GM23338 (cell line): ENCODE results near the gene DTX1. TPM values are rescaled to one million over a fixed set of nuclear protein-coding genes. Genes with fewer than 3 reads are reported as not detected.

Experiments used
- ATAC-seq: fragments of 200-7000 bp; cut with Tn5 transposase; 3 replicates; pipeline ENCODE4 v1.9.1; 2020
- DNase-seq: peaks from one replicate; pipeline ENCODE4 v3.0.0-alpha.2; 2015; ENCODE audit warnings: low spot score
- H2AFZ ChIP-seq: fragments of 200-600 bp; sonication (generic); 2 replicates; pipeline ENCODE4 v1.8.0; 2016; ENCODE audit warnings: antibody characterized with exemption, mild to moderate bottlenecking, moderate library complexity
- H3F3A ChIP-seq: fragments of 200-600 bp; sonication (generic); replicated peaks from 2 replicates; pipeline ENCODE4 v1.8.0; 2017; ENCODE audit warnings: antibody characterized with exemption, mixed run types, low read depth
- H3K27ac ChIP-seq: fragments of 200-600 bp; sonication (generic); 2 replicates; pipeline ENCODE4 v1.6.1; 2016; ENCODE audit warnings: low read depth
- H3K27me3 ChIP-seq: fragments of 200-600 bp; sonication (generic); 2 replicates; pipeline ENCODE4 v1.8.0; 2016; ENCODE audit warnings: mild to moderate bottlenecking, mixed run types, moderate library complexity; ENCODE audit not compliant: insufficient read depth
- H3K36me3 ChIP-seq: fragments of 200-600 bp; sonication (generic); 2 replicates; pipeline ENCODE4 v1.8.0; 2016; ENCODE audit warnings: mild to moderate bottlenecking; ENCODE audit not compliant: insufficient read depth
- H3K4me1 ChIP-seq: fragments of 200-600 bp; sonication (generic); 2 replicates; pipeline ENCODE4 v1.8.0; 2016; ENCODE audit warnings: mild to moderate bottlenecking, moderate library complexity; ENCODE audit not compliant: insufficient read depth
- H3K4me2 ChIP-seq: fragments of 200-600 bp; sonication (generic); 2 replicates; pipeline ENCODE4 v1.7.1; 2017; ENCODE audit warnings: mixed run types
- H3K4me3 ChIP-seq: fragments of 200-600 bp; sonication (generic); 2 replicates; pipeline ENCODE4 v1.6.1; 2016; ENCODE audit warnings: mixed run types
- H3K79me2 ChIP-seq: fragments of 200-600 bp; sonication (generic); replicated peaks from 2 replicates; pipeline ENCODE4 v1.8.0; 2017; ENCODE audit warnings: mild to moderate bottlenecking; ENCODE audit not compliant: insufficient read depth
- H3K9me2 ChIP-seq: fragments of 200-600 bp; sonication (generic); 2 replicates; pipeline ENCODE4 v1.8.0; 2017; ENCODE audit not compliant: insufficient read depth
- H4K20me1 ChIP-seq: fragments of 200-600 bp; sonication (generic); replicated peaks from 2 replicates; pipeline ENCODE4 v1.8.0; 2017; ENCODE audit warnings: mild to moderate bottlenecking; ENCODE audit not compliant: insufficient read depth
- H3K27ac Mint-ChIP-seq: 2 replicates; pipeline ENCODE4 v1.8.0; 2020; ENCODE audit warnings: inconsistent platforms, mild to moderate bottlenecking, moderate library complexity, mixed read lengths
- H3K27me3 Mint-ChIP-seq: 3 replicates; pipeline ENCODE4 v1.8.0; 2022; ENCODE audit warnings: low read depth, mild to moderate bottlenecking, moderate library complexity, mixed read lengths, inconsistent platforms; ENCODE audit not compliant: insufficient read depth, poor library complexity
- H3K36me3 Mint-ChIP-seq: 3 replicates; pipeline ENCODE4 v1.8.0; 2021; ENCODE audit warnings: low read depth, mild to moderate bottlenecking, inconsistent platforms, moderate library complexity, mixed read lengths
- H3K4me1 Mint-ChIP-seq: 3 replicates; pipeline ENCODE4 v1.8.0; 2020; ENCODE audit warnings: mild to moderate bottlenecking, inconsistent platforms, mixed read lengths
- H3K4me3 Mint-ChIP-seq: 3 replicates; pipeline ENCODE4 v1.8.0; 2021; ENCODE audit warnings: moderate library complexity, mild to moderate bottlenecking, inconsistent platforms, mixed read lengths
- H3K9me3 Mint-ChIP-seq: 3 replicates; pipeline ENCODE4 v1.8.0; 2020; ENCODE audit warnings: moderate library complexity, mild to moderate bottlenecking, inconsistent platforms, mixed read lengths
- CREB1 ChIP-seq: fragments of 250-450 bp; sonication (Bioruptor Pico); IDR thresholded peaks from 2 replicates; pipeline ENCODE4 v1.5.0; 2020; ENCODE audit warnings: low read depth, mild to moderate bottlenecking, moderate library complexity
- EZH2 ChIP-seq: fragments of 200-600 bp; sonication (generic); IDR thresholded peaks from one replicate; pipeline ENCODE4 v1.8.0; 2017; ENCODE audit warnings: antibody characterized with exemption, mild to moderate bottlenecking, low read depth; ENCODE audit not compliant: unreplicated experiment
- JUNB ChIP-seq: IDR thresholded peaks from one replicate; pipeline ENCODE4 v1.6.1; 2016; ENCODE audit warnings: antibody characterized with exemption; ENCODE audit not compliant: unreplicated experiment
- NANOG ChIP-seq: IDR thresholded peaks from 2 replicates; pipeline ENCODE4 v1.6.1; 2016; ENCODE audit warnings: antibody characterized with exemption, borderline replicate concordance
- POLR2AphosphoS5 ChIP-seq: IDR thresholded peaks from 2 replicates; pipeline ENCODE4 v1.6.1; 2016; ENCODE audit warnings: antibody characterized with exemption, low read depth
- STAT1 ChIP-seq: IDR thresholded peaks from one replicate; pipeline ENCODE4 v1.6.1; 2016; ENCODE audit warnings: antibody characterized with exemption; ENCODE audit not compliant: unreplicated experiment
- ZNF114 ChIP-seq: fragments of 250-450 bp; sonication (Bioruptor Pico); IDR thresholded peaks from 2 replicates; pipeline ENCODE4 v1.5.0; 2020; ENCODE audit warnings: mild to moderate bottlenecking, moderate library complexity
- ZNF331 ChIP-seq: fragments of 250-450 bp; sonication (Bioruptor Pico); IDR thresholded peaks from 2 replicates; pipeline ENCODE4 v1.5.0; 2020; ENCODE audit warnings: low read depth, mild to moderate bottlenecking, moderate library complexity
- polyA plus RNA-seq: library from polyadenylated mRNA; unstranded; fragments of >200 nt; fragmentation: Nextera tagmentation; extraction: Ambion mirVana; gene quantifications from 2 replicates; pipeline ENCODE4 v1.2.1, GENCODE V29; 2016
- total RNA-seq: library from RNA; depleted of rRNA; stranded (reverse); fragments of >200 nt; shearing (Covaris generic); gene quantifications from 2 replicates; pipeline ENCODE4 v1.2.3, GENCODE V29; 2014
- TF ChIP-seq, protein P1 (sequence below): IDR thresholded peaks from one replicate; pipeline ENCODE4 v1.6.1; 2018; ENCODE audit warnings: antibody characterized with exemption; ENCODE audit not compliant: unreplicated experiment
- TF ChIP-seq, protein P2 (sequence below): IDR thresholded peaks from 2 replicates; pipeline ENCODE4 v1.6.1; 2016; ENCODE audit warnings: antibody characterized with exemption

Gene DTX1
- total and polyA plus RNA-seq, 2 experiments from 2014 or later = 1.6 to 9.0 TPM

DNA sequence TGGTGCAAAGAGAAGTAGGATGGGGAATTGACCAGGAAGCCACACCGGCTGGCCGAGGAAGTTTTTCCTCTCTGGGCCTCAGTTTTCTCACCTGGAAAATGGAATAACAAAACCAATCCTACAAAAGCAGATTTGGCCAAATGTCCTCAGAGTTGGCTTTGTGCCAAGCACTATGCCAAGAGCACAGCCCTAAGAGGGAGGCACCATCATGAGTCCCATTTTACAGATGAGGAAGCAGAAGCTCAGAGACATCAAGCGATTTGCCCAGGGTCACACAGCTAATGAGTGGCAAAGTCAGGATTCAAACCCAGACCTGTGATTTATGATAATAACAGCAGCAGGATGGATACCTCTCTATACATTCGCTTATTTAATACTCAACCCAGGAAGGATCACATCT, 51.8 kb downstream of the DTX1 start:
- H3K4me2 ChIP-seq = no peak overlapping the region
- DNase-seq (no peak), ATAC-seq (no peak)
- no peak overlapping the region for H3K27ac ChIP-seq
- H2AFZ ChIP-seq = no peak overlapping the region
- H3K4me1 ChIP-seq = no peaks in the 10 kb centered on the region
- Mint-ChIP-seq H3K27me3 (peaks cover 6% of the 10 kb centered on the region), H3K36me3 (peaks cover 3% of the 10 kb centered on the region; the same call in 1 of the 3 replicates), H3K27ac (no peak overlapping the region), H3K4me3 (no peak overlapping the region), H3K9me3 (no peaks in the 10 kb centered on the region; the same call in 2 of the 3 replicates), H3K4me1 (peaks cover 6% of the 10 kb centered on the region; the same call in 2 of the 3 replicates)
- no peaks in the 10 kb centered on the region for H4K20me1 ChIP-seq
- no peaks in the 10 kb centered on the region for H3K27me3 ChIP-seq
- H3K4me3 ChIP-seq = no peak overlapping the region
- H3K36me3 ChIP-seq = no peaks in the 10 kb centered on the region
- H3K79me2 ChIP-seq = no peaks in the 10 kb centered on the region
- H3K9me2 ChIP-seq = no peaks in the 10 kb centered on the region
- TF ChIP-seq CREB1 (no peak), ZNF114 (CRISPR knock-in tag) (no peak), EZH2 (no peak), NANOG (no peak), STAT1 (no peak), ZNF331 (CRISPR knock-in tag) (no peak)
- H3F3A ChIP-seq = no peaks in the 10 kb centered on the region

DNA sequence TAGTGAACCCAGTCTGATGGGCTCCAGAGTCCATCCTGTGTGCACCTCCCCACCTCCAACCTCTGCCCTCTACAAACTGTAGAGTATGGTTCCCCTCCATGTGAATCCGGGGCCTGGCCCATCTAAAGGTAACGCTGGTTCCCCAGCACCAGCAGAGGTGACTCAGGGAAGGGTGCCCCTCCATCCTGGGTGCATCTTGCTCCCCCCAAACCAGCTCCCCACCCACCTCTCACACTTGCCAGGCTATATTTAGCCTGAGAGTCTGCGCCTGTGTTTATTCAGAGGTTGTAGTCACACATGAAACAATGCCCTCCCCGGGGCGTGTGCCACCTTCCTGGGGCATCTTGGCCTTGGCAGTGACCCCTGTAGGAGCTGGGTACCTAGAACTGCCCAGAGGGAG, 52.8 kb downstream of the DTX1 start:
- DNase-seq = no peak
- Mint-ChIP-seq H3K9me3 (no peaks in the 10 kb centered on the region; the same call in 2 of the 3 replicates), H3K4me1 (peaks cover 6% of the 10 kb centered on the region; the same call in 2 of the 3 replicates), H3K4me3 (no peak overlapping the region), H3K36me3 (peaks cover 3% of the 10 kb centered on the region; the same call in 1 of the 3 replicates), H3K27me3 (peaks cover 8% of the 10 kb centered on the region), H3K27ac (no peak overlapping the region)
- Histone ChIP-seq H3F3A (no peaks in the 10 kb centered on the region), H3K36me3 (no peaks in the 10 kb centered on the region), H3K9me2 (no peaks in the 10 kb centered on the region), H3K4me2 (no peak overlapping the region), H3K79me2 (no peaks in the 10 kb centered on the region), H2AFZ (no peak overlapping the region), H3K27ac (no peak overlapping the region), H3K4me3 (no peak overlapping the region), H3K27me3 (no peaks in the 10 kb centered on the region), H4K20me1 (no peaks in the 10 kb centered on the region), H3K4me1 (no peaks in the 10 kb centered on the region)
- TF ChIP-seq, protein P1, sequence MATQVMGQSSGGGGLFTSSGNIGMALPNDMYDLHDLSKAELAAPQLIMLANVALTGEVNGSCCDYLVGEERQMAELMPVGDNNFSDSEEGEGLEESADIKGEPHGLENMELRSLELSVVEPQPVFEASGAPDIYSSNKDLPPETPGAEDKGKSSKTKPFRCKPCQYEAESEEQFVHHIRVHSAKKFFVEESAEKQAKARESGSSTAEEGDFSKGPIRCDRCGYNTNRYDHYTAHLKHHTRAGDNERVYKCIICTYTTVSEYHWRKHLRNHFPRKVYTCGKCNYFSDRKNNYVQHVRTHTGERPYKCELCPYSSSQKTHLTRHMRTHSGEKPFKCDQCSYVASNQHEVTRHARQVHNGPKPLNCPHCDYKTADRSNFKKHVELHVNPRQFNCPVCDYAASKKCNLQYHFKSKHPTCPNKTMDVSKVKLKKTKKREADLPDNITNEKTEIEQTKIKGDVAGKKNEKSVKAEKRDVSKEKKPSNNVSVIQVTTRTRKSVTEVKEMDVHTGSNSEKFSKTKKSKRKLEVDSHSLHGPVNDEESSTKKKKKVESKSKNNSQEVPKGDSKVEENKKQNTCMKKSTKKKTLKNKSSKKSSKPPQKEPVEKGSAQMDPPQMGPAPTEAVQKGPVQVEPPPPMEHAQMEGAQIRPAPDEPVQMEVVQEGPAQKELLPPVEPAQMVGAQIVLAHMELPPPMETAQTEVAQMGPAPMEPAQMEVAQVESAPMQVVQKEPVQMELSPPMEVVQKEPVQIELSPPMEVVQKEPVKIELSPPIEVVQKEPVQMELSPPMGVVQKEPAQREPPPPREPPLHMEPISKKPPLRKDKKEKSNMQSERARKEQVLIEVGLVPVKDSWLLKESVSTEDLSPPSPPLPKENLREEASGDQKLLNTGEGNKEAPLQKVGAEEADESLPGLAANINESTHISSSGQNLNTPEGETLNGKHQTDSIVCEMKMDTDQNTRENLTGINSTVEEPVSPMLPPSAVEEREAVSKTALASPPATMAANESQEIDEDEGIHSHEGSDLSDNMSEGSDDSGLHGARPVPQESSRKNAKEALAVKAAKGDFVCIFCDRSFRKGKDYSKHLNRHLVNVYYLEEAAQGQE = no peak
- TF ChIP-seq CREB1 (no peak), NANOG (no peak), ZNF331 (CRISPR knock-in tag) (no peak), EZH2 (no peak), POLR2AphosphoS5 (no peak), JUNB (no peak), STAT1 (no peak)
- TF ChIP-seq, protein P2, sequence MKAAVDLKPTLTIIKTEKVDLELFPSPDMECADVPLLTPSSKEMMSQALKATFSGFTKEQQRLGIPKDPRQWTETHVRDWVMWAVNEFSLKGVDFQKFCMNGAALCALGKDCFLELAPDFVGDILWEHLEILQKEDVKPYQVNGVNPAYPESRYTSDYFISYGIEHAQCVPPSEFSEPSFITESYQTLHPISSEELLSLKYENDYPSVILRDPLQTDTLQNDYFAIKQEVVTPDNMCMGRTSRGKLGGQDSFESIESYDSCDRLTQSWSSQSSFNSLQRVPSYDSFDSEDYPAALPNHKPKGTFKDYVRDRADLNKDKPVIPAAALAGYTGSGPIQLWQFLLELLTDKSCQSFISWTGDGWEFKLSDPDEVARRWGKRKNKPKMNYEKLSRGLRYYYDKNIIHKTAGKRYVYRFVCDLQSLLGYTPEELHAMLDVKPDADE = no peak
- no peak for ATAC-seq
